NCI-H1048 (cell line): ENCODE measurements around the gene HP.

ENCODE experiments used
- DNase-seq: peaks from one replicate; lab custom pipeline; 2025; lab: John Stamatoyannopoulos, UW

The HP gene

DNA sequence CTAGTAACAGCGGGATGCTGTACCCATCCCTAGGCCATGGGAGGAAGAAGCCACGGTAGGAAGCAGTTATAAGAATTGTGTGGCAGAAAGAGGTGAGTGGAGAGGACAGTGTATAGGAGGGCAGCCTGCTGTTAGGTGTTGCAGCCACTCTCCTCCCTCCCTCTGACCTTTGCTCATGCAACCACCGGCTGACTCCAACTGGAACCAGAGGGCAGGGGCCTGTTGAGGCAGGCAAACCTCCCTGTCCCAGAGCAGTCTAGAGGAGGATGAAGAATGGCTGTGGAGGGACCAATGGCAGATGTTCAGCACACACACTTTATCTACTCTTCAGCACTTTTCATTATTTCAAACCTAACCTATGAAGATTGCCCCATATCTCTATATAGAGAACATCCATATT lies 36.9 kb downstream of the HP start:
- DNase-seq, result no peak

DNA sequence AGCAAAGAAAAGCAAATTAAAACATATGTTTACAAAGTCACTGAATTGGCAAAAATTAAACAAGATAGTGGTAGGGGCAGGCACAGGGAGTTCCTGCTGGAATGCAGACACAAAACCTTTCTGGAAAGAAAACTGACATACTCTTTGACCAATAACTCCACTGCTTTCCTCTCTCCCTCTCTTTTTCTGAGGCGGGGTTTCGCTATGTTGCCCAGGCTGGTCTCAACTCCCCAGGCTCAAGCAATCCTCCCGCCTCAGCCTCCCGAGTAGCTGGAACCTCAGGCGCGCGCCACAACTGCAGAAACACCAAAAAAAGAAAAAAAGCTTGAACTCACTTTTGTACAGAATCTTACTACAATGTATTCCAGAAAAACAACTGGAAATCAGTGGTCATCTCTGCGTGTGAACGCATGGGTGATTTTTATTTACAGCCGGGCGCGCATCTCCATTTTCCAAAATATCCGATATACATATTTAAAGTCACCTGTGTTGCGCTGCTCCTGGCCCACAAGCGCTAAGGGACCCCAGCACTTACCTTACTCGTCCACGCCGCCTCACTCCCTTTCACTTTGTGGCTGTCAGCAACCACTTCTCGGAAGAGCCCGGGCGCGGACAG lies 38.6 kb downstream of the HP start:
- DNase-seq, result no peak

DNA sequence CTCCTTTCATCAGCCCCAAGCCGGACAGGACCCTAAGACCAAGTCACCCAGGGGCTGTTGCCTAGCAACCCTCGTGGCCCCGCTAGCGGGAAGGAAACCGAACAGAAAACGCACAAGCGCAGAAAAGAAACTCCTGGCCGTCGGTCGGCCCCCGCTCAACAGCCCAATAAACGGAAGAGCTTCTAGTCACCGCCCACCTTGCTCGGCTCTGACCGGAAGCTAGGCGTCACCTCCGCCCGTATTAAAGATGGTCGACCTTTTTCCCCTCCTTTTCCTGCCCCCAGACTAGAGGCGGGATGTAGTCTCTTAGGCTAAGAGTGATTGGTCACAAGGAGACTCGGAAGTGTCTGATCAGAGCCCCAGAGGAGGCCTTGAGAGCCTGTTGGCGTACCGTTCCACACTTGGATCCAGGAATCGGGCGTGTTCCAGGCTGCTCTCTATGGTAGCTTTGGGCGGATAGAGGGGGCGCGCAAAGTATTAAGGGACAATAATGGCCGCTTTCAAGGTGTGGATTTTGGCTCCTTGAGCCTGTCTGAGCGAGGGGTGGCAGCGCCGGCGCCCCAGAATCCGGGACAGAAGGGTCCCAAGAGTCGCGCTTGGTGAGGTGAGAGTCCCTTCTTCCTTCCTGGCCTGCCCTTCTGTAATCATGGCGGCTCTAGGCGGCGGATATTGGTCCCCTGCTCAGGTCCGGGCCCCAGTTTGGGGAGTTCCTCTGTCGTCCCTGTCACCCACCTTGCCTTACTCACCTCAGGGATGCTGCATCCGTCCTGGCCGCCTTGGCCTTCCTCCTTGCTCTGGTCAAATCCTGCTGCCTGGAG lies 39.4 kb downstream of the HP start, which contains the start of the genes DHX38 and TXNL4B:
Gene DHX38, plus strand, starts transcription at position 400 of the 818 bp plus-strand sequence. CDS start 2,311 bp downstream, outside the sequence.
Gene TXNL4B, minus strand, starts transcription at position 173 of the 818 bp plus-strand sequence. CDS start 2,871 bp downstream, outside the sequence.
- DNase-seq, result peak; percentile 92

DNA sequence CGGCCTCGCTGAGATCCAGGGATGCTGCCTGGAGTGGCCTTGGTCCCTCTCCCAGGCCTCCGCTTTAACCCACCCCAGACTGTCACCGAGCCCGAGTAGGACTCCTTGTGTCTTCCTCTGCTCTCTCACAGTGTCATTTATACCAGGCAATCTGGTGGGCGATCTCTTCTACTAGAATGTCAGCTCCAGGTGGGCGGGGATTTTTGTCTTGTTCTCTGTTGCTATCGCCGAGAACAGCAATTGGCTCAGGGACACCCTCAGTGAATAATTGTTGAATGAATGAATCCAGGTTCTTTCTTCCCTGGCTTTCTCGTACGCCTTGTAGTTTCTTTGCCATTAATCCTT lies 39.9 kb downstream of the HP start:
- no peak for DNase-seq

DNA sequence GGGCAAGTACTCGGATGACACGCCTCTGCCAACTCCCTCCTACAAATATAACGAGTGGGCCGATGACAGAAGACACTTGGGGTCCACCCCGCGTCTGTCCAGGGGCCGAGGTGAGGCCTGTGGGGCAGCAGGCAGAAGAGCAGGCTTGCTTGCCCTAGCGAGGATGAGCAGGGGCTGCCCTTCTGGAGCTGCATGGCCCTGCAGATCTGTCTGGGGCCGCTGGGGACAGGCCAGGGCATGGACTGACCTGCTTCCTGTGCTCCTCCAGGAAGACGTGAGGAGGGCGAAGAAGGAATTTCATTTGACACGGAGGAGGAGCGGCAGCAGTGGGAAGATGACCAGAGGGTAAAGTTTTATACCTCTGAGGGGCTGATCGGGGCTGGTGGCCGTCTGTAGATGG lies 44.6 kb downstream of the HP start:
- DNase-seq, result no peak

DNA sequence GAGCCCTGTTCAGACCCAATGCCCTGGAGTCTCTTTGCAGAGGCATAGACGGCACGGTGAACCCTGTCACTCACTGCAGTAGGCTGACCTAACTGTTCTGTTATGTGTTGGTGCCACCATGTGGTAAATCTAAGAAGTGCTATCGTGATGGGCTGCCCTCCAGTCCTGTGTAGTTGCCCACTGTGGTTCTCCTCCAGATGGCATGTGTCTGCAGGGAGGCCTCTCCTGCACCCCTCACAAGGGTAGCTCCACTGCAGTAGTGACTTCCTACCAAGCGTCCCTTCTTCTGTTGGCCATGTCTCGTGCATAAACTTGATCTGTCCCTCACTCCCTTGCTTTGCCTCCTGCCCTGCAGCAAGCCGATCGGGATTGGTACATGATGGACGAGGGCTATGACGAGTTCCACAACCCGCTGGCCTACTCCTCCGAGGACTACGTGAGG lies 45.1 kb downstream of the HP start:
- peak; percentile 4 for DNase-seq

DNA sequence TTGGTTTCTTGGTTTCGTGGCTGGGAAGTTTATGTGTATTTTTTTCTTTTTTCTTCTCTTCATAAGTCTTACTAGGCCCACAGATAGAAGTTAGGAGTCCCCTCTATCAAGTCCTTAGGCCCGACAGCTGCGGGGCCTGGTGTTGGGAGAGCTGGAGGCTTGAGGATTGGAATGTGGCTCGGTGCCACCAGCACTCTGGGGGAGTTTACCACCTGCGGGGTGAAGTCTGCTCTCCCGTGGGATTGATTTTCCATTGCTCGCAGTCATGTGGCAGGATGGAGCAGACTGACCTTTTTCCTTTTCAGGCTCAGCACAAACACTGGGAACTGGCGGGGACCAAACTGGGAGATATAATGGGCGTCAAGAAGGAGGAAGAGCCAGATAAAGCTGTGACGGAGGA lies 46.9 kb downstream of the HP start:
- DNase-seq, result no peak

DNA sequence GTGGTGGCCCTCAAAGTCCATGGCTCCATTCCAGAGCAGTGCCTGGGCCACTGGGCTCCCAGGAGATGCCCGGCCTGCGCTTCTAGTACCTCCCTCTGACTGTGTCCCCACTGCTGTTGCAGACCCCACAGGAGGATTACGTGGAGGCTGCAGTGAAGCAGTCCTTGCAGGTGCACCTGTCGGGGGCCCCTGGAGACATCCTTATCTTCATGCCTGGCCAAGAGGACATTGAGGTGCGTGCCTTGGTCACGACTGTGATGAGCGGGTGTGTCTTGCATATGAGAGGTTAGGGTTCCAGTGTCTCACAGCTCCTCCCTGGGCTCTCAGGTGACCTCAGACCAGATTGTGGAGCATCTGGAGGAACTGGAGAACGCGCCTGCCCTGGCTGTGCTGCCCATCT lies 50.6 kb downstream of the HP start:
- no peak for DNase-seq

DNA sequence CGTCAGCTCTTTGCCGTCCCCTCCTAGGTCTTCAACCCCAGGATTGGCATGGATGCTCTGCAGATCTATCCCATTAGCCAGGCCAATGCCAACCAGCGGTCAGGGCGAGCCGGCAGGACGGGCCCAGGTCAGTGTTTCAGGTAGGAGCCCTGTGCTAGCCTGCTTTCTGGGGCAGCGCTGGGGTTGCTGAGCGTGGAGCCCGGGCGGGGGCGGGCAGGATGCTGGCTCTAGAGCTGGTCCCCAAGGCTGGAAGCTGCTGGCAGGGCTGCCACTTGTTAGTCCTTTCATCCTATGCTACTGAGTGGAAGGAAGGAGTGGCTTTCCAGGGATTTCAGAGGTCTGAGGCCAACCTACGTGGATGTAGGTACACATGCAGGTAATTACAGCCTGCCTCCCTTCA lies 51.7 kb downstream of the HP start:
- no peak for DNase-seq

DNA sequence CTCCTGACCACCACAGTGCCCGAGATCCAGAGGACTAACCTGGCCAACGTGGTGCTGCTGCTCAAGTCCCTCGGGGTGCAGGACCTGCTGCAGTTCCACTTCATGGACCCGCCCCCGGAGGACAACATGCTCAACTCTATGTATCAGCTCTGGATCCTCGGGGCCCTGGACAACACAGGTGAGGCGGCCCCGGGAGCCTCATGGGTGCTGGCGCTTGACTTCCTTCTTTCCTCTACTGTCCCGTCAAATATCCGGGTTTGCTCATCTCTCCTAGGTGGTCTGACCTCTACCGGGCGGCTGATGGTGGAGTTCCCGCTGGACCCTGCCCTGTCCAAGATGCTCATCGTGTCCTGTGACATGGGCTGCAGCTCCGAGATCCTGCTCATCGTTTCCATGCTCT lies 53.1 kb downstream of the HP start:
- DNase-seq, result no peak

DNA sequence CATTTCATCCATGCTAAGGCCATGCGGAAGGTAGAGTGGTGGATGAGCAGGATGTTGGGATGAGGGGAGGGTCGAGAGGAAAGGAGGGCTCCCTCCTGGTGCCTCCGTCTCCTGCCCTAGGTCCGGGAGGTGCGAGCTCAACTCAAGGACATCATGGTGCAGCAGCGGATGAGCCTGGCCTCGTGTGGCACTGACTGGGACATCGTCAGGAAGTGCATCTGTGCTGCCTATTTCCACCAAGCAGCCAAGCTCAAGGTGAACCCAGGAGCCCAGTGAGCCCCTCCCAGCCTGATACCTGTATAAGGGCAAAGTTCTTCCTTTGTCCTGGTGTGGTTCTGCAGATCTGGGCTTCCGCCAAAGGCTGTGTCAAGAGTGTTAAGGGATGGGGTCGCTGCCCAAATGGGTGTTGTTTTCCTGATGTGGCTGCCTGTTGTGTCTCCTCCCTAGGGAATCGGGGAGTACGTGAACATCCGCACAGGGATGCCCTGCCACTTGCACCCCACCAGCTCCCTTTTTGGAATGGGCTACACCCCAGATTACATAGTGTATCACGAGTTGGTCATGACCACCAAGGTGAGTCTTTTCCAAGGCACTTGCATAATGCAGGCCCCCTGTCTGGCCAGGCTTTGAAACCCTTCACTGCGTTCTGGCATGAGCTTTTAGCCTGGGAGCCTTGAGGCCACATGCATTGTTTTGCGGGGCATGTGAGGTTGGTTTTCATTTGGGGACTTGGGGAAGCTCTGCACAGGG lies 54.2 kb downstream of the HP start:
- DNase-seq, result no peak

DNA sequence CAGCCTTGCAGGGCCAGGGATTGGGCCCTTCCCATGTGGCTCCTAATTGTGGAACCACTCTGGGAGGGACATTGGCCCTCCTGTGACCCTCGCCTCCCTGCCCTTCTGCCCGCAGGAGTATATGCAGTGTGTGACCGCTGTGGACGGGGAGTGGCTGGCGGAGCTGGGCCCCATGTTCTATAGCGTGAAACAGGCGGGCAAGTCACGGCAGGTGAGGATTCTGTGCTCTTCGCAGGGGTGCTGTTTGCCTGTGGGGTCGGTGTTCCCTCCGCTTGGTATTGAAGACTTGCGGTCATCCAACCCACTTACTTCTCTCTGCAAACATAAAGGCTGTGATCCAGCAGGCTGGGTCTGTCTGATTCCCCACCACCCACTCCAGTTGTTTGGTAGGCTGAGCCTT lies 55.0 kb downstream of the HP start:
- no peak for DNase-seq

DNA sequence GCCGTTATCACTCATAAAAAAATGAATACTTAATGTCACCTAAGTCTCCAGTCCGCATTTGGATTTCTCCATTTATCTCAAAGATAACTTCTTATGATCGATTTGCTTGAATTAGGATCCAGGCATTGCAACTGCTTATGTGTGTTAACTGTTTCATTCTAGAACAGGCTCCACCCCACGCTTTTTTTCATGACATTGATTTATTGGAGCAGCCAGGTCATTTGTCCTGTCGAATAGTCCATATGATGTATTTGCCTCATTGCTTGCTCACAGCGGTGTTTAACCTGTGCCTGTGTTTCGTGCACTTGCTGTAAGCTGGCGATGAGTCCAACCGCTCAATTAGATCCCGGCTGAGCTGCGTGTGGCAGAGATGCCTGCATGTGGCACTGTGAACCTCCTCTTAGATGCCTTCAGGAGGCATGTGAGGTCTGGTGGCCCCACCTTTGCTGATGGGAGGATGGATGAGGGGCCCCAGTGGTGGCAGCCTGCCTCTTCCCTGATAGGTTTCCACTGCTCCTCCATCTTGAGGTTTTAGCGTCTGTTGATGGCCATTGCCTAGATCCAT lies 55.7 kb downstream of the HP start:
- DNase-seq, result no peak
